HG02938 (cell line): ENCODE data around the gene ARL6IP6.

Source experiments
- ATAC-seq: cut with Tn5 transposase; IDR thresholded peaks from one replicate; pipeline ENCODE4 v1.9.1; 2021; ENCODE audit warnings: mild to moderate bottlenecking, moderate library complexity; ENCODE audit not compliant: unreplicated experiment

Gene ARL6IP6

GRCh38 chr2:152718076-152718908, at the start of gene ARL6IP6:
Gene ARL6IP6, plus strand, starts transcription at chr2:152718620. Its CDS starts 5 bp downstream, at chr2:152718625.
- ATAC-seq = peak; percentile 66

- no peak for ATAC-seq
Measured at GRCh38 chr2:152674334-152674733, 44.1 kb upstream of the ARL6IP6 start.

- ATAC-seq = no peak
Measured at GRCh38 chr2:152676461-152676860, 42.0 kb upstream of the ARL6IP6 start.

- ATAC-seq = no peak
Measured at GRCh38 chr2:152678808-152679207, 39.6 kb upstream of the ARL6IP6 start.

DNA sequence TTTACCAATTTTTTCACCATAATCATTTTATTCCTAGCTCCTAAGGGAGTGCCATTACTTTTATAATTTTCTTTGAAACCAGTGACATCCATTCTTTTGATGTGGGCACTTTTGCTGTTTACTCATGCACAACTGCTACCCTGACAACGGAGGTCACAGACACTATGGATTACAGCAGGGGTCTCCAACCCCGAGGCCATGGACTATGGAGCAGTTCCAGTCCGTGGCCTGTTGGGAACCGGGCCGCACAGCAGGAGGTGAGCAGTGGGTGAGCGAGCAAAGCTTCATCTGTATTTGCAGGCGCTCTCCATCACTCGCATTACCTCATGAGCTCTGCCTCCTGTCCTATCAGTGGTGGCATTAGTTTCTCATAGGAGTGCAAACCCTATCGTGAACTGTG, 35.8 kb upstream of the ARL6IP6 start:
- no peak for ATAC-seq

GRCh38 chr2:152683400-152683799, 35.0 kb upstream of the ARL6IP6 start:
- ATAC-seq = no peak

GRCh38 chr2:152686321-152686720, 32.1 kb upstream of the ARL6IP6 start:
- no peak for ATAC-seq

GRCh38 chr2:152693033-152693432, 25.4 kb upstream of the ARL6IP6 start:
- ATAC-seq = peak; percentile 98

DNA sequence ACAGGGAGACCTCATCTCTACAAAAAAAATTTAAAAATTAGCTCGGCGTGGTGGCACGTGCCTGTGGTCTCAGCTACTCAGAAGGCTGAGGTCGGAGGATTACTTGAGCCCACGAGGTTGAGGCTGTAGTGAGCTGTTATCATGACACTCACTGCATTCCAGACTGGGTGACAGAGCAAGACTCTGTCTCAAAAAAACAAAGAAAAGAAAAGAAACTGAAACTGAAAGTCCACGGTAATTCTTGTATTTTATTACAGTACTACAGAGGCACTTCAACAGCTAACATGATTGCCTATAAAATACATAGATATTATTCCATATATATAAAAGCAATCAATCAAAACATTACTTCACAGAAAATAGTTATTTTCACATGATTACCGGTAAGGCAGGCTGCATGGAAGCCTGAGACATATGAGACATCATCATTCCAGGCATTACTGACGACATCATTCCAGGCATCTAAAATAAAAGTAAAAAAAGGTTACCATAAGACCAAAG, 24.2 kb upstream of the ARL6IP6 start:
- ATAC-seq = no peak

- ATAC-seq = no peak
Measured at GRCh38 chr2:152695763-152696162, 22.7 kb upstream of the ARL6IP6 start.

DNA sequence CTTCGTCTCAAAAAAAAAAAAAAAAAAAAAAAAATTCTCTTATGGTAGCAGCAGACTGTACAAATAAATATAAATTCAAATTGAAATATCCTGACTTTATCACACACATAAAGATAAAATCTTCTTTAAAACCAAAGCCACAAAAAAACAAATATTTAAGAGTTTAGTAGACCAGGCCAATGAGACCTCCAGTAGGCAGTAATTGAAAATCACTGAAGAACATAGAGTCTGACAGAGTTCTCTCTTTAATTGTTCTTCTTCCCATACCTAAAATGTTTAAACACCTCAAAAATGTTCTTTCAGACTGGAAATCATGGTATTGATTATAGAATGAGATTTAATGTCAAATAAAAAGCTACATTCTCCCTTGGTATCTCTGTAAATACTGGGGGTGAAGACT, 21.9 kb upstream of the ARL6IP6 start:
- no peak for ATAC-seq

DNA sequence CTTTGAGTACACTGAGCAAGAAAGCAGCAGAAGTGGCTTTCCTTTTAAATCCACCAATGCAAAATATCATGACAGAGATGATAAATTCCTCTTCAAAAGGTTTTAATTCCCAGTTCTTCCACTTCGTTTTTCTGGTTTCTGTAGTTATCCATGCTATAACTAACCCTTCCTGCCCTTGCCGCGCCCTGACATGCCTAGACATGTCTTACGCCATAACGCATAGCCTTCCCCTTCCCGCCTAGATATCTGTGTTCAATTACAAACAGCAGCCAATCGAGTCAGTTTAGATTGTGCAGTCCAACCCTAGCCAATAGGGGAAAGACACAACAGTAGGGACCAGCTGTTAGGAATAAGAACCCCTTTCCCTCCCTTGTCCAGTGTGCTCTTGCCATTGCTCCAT, 17.2 kb upstream of the ARL6IP6 start:
- no peak for ATAC-seq

DNA sequence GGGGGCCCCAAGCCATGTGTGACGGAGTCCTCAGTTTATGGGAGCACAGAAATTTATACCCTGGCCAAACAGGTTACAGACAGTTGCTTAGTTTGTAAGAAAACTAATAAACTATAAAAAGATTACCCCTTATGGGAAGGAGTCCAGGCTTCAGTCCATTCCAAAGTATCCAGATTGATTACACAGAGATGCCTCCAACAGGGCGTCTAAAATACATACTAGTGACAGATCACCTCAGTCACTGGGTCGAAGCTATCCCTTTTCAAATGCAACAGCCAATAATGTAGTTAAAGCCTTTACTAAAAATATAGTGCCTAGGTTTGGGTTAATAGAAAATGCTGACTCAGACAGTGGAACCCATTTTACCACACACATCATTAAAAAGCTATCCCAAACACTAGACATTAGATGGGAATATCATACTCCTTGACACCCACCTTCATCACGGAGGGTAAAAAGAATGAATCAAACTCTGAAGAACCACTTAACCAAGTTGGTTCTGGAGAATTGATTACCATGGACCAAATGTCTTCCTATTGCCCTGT, 11.9 kb upstream of the ARL6IP6 start:
- ATAC-seq = no peak

GRCh38 chr2:152708742-152709141, 9.7 kb upstream of the ARL6IP6 start:
- ATAC-seq = no peak

DNA sequence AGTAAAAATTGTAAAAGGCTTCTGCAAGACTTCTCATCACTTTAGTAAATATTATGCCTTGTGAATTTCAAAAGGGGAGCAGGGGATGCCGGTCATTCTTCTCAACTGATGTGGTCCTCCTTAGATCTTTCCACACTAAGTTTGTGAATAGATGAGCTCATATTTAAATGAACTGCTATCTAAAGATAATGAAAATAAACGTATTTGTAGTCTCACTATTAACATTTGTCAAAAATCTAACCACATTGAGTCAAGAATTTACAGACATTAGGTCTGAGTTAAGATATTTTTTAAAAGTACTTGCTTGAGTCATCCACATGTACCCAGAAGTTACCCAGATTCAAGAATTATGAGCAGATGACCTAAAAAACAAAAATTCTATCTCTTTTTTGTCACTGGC, 7.7 kb upstream of the ARL6IP6 start:
- ATAC-seq = no peak

GRCh38 chr2:152715112-152715511, 3.3 kb upstream of the ARL6IP6 start:
- ATAC-seq = no peak

GRCh38 chr2:152715854-152716428, 2.5 kb upstream of the ARL6IP6 start:
- ATAC-seq = no peak

DNA sequence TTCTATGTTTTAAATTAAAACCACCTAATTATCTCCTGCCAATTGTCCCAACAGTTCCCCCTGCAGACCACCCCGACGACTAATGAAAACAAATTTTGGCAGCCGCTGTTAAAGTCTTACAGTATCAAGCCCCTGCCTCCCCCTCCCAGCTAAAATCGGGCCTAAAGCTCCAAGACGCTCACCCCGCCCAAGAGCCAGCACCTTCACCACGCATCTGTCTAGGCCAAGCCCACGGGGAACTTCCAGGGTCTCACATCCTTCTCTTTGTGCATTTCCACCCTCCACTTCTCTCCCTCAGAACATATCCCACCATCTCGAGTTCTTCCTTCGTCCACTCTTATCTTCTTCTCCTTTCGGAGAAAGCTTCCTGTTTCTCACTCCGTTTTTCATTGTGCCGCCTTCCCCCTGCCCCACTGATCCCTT, 1.6 kb upstream of the ARL6IP6 start:
- ATAC-seq = peak; percentile 0

DNA sequence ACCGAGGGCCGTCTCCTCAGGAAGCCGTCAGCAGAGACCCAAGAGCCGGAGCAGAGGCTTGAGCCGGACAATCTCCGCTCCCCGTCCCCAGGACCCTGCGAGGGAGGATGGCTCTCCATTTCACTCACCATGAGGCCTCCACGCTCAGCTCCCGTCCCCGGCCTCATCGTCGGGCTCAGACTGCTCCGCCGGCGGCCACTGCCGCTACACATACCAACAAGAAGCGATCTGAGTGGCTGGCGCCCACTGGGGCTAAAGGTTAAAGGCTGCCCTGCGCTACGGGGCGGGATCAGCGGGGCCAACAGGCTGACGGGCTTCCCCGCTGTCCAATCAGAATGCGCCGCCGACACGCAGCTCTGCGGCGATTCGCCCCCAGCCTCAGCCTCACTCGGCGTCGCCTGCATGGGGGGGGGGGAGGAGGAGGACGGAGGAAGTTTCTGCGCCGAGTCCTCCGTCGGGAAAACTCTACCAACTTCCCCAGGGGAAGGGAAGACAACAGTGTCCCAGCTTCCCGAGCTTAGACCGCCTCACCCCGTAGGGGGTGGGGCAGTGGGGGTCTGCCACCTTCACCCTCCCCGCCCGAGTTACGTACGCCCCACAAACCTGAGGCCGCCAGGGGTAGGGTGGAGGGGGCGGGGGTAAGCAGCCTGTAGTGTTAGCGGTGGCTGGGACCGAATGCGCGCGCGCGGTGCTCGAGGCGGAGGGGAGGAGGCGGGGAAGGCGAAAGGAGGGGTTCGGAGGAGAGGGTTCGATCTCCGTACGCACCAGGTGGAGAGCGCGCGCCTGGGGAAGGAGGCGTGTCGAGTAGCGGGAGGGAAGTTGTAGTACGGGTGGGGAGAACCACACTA, 968 bp upstream of the ARL6IP6 start, which contains the start of gene PRPF40A:
TSS of gene PRPF40A (minus strand) at position 234 of the 848 bp plus-strand sequence. CDS start at position 212, 22 bp downstream.
- ATAC-seq = peak; percentile 64

DNA sequence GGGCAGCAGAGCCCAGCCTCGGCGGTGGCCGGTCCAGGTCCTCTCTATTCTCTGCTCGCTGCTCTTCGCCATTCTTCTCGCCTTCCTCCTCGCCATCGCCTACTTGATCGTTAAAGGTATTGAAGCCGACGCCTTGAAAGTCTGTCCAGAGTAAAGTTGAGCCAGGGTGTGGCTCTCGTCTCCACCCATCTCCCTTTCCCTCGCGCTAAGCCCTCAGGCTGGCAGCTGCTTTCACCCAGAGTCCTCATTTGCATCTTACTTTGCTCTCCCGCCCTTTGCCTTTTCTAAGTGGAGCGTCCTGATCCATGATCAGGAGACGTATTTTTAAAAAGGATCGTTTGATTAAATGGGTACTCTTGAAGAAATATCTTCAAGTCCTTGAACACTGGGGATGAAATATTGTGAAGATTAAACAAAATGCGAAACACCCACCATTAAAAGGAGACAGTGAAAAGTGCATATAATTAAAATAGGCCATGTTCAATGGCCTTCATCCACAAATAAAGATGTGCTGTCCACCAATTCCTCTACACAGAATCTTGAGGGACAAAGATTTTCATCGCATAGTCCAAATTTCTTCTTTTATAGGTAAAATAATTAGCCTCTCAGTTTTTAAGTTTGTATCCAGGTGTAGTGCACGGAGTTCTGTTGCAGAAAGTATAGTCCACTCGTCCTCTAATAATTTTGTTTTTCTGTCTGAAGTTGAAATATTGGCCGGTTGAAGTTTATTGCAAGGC, 657 bp downstream of the ARL6IP6 start:
- peak; percentile 20 for ATAC-seq
